ENCODE data around the gene SEBOX. TPM values are rescaled to one million over a fixed set of nuclear protein-coding genes. Genes with fewer than 3 reads are reported as not detected.
A peak's percentile ranks its signal among the peaks of the same experiment; 100 is the strongest.

Gene SEBOX
- total RNA-seq, 2 donors from 2014 or later: not detected

GRCh38 chr17:28335201-28335958 lies 29.6 kb downstream of the SEBOX start, which contains the start of the genes IFT20 and TNFAIP1:
IFT20 (minus strand) TSS chr17:28335472; CDS start chr17:28331985, 3,487 bp downstream.
TNFAIP1 (plus strand) TSS chr17:28335761; CDS start chr17:28339522, 3,761 bp downstream.
- DNase-seq (peak; percentile 98 to 100 (median 99)), ATAC-seq (peak; percentile 94)
- TF ChIP-seq, protein P1, sequence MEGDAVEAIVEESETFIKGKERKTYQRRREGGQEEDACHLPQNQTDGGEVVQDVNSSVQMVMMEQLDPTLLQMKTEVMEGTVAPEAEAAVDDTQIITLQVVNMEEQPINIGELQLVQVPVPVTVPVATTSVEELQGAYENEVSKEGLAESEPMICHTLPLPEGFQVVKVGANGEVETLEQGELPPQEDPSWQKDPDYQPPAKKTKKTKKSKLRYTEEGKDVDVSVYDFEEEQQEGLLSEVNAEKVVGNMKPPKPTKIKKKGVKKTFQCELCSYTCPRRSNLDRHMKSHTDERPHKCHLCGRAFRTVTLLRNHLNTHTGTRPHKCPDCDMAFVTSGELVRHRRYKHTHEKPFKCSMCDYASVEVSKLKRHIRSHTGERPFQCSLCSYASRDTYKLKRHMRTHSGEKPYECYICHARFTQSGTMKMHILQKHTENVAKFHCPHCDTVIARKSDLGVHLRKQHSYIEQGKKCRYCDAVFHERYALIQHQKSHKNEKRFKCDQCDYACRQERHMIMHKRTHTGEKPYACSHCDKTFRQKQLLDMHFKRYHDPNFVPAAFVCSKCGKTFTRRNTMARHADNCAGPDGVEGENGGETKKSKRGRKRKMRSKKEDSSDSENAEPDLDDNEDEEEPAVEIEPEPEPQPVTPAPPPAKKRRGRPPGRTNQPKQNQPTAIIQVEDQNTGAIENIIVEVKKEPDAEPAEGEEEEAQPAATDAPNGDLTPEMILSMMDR (IDR thresholded peaks at IDR 0.05): no peak
- TF ChIP-seq POLR2A (IDR thresholded peaks at IDR 0.05): peak; percentile 92 to 98 (median 97)
- 0% methylated on average over 8 to 59 of the region's 62 CpGs for WGBS, 2 donors
- H3K36me3 ChIP-seq (replicated peaks in 1 of 2; ENCODE audit: insufficient read depth in 1 of 2, low read depth in 2 of 2): peaks cover 0 to 3% of the 10 kb centered on the region in 2 donors
- peak within 1 kb of the TSS; percentile 92 to 97 (median 96) for H3K27ac ChIP-seq
- H3K27me3 ChIP-seq: no peaks in the 10 kb centered on the region
- H3K9me3 ChIP-seq: no peaks in the 10 kb centered on the region
- intact Hi-C loops (cut with DNase I): no loop called here
- peaks cover 64% of the 10 kb centered on the region for H3K4me1 ChIP-seq
- H3K4me3 ChIP-seq: peak within 1 kb of the TSS; percentile 89 to 91

GRCh38 chr17:28334666-28335200 lies 30.3 kb downstream of the SEBOX start:
- no peak for ATAC-seq
- intact Hi-C loops (cut with DNase I): no loop called here

GRCh38 chr17:28334171-28334570 lies 30.8 kb downstream of the SEBOX start:
- Histone ChIP-seq H3K27me3 (no peaks in the 10 kb centered on the region), H3K36me3 (replicated peaks in 1 of 2; ENCODE audit: insufficient read depth in 1 of 2, low read depth in 2 of 2) (no peaks in the 10 kb centered on the region), H3K4me1 (peaks cover 64% of the 10 kb centered on the region), H3K27ac (peak overlapping the region; percentile 74 to 97 (median 93)), H3K9me3 (no peaks in the 10 kb centered on the region), H3K4me3 (no peak overlapping the region)
- ATAC-seq (no peak), DNase-seq (no peak)
- WGBS, 2 donors: 26 to 29% methylated on average over 6 of the region's 6 CpGs
- intact Hi-C loops (cut with DNase I): no loop called here
- TF ChIP-seq, protein P1 (IDR thresholded peaks at IDR 0.05): no peak
- no peak for TF ChIP-seq POLR2A (IDR thresholded peaks at IDR 0.05)

More at GRCh38 chr17:28334666-28335200, 30.3 kb downstream of the SEBOX start:
- 3 to 4% methylated on average over 15 to 18 of the region's 18 CpGs for WGBS, 2 donors
- peaks cover 64% of the 10 kb centered on the region for H3K4me1 ChIP-seq
- peak overlapping the region; percentile 74 to 97 (median 93) for H3K27ac ChIP-seq
- H3K4me3 ChIP-seq: peak overlapping the region; percentile 49 to 89
- H3K9me3 ChIP-seq: no peaks in the 10 kb centered on the region
- TF ChIP-seq, protein P1 (IDR thresholded peaks at IDR 0.05): no peak
- no peak for TF ChIP-seq POLR2A (IDR thresholded peaks at IDR 0.05)
- no peaks in the 10 kb centered on the region for H3K36me3 ChIP-seq (replicated peaks in 1 of 2; ENCODE audit: insufficient read depth in 1 of 2, low read depth in 2 of 2)
- H3K27me3 ChIP-seq: no peaks in the 10 kb centered on the region
- DNase-seq: peak in 1 of 4 donors; percentile 44

DNA sequence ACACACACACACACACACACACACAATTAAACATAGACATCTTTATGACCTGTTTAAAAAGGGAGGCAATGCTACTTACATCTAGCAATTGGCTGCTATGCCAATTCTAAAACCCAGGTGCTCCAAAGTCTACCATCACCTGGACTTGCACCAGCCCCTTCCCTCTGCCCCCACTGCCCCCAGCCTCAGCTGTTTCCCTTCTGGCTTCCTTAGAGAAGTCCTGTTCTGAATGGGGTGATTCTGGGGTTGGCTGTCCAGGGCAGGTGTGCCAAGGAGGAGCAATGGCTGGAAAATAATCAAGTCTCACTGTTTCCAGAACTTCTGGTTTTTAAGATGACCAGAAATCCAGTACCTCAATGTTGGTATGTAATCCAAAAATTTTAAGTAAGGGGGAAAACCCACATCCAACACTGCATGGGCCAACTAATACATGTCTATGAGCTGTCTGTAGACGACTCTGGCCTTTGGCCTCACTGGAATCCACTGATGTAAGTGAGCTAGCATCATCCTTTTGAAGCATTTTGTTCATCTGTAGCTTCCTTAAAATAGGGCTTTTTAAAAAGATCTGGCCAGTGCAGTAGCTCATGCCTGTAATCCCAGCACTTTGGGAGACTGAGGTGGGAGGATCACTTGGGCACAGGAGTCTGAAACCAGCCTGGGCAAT lies 31.8 kb downstream of the SEBOX start:
- no peak for TF ChIP-seq POLR2A (IDR thresholded peaks at IDR 0.05)
- TF ChIP-seq, protein P1 (IDR thresholded peaks at IDR 0.05): no peak
- Histone ChIP-seq H3K27ac (peak overlapping the region; percentile 74 to 97 (median 93)), H3K36me3 (replicated peaks in 1 of 2; ENCODE audit: insufficient read depth in 1 of 2, low read depth in 2 of 2) (peaks cover 1 to 6% of the 10 kb centered on the region in 2 donors), H3K27me3 (no peaks in the 10 kb centered on the region), H3K9me3 (no peaks in the 10 kb centered on the region), H3K4me3 (no peak overlapping the region), H3K4me1 (peaks cover 59% of the 10 kb centered on the region)
- WGBS, 2 donors: 6 to 36% methylated on average over 1 of the region's 1 CpG
- ATAC-seq: no peak
- intact Hi-C loops (cut with DNase I): no loop called here
- DNase-seq: peak in 1 of 4 donors; percentile 6
